Measurements from ENCODE around the gene KIAA1671. TPM values are rescaled to one million over a fixed set of nuclear protein-coding genes. Genes with fewer than 3 reads are reported as not detected.

Gene KIAA1671
- total and polyA plus RNA-seq, 4 donors, result 8.7 to 35.9 (median 19.1) TPM

GRCh38 chr22:25100948-25101347, 148.4 kb downstream of the KIAA1671 start:
- Histone ChIP-seq H3K9me3 (ENCODE audit: control insufficient read depth in 4 of 4, low read length in 3 of 4) (no peaks in the 10 kb centered on the region), H3K4me3 (ENCODE audit: low read depth in 1 of 3, low read length in 3 of 3) (no peak overlapping the region), H3K27me3 (ENCODE audit: control insufficient read depth in 4 of 4, insufficient read depth in 4 of 4, low read length in 3 of 4) (no peaks in the 10 kb centered on the region), H3K4me1 (ENCODE audit: control insufficient read depth in 4 of 4, insufficient read depth in 4 of 4, low read length in 3 of 4) (no peaks in the 10 kb centered on the region), H3K36me3 (ENCODE audit: control insufficient read depth in 4 of 4, insufficient read depth in 3 of 4, low read depth in 1 of 4, low read length in 3 of 4) (no peaks in the 10 kb centered on the region), H3K9ac (ENCODE audit: low read depth in 1 of 2, low read length in 2 of 2) (no peak overlapping the region), H3K27ac (ENCODE audit: low read depth in 1 of 2, low read length in 2 of 2) (no peak overlapping the region)
- 82% methylated on average over 5 of the region's 5 CpGs for WGBS
- TF ChIP-seq TAF1 (conservative IDR thresholded peaks at IDR 0.05) (no peak), SP1 (IDR thresholded peaks at IDR 0.05) (no peak), JUND (IDR thresholded peaks at IDR 0.05) (no peak), RAD21 (IDR thresholded peaks at IDR 0.05) (no peak), YY1 (IDR thresholded peaks at IDR 0.05) (no peak), FOXA2 (IDR thresholded peaks at IDR 0.05) (no peak), EGR1 (IDR thresholded peaks at IDR 0.05; ENCODE audit: low read depth in 2 of 2) (no peak), CTCF (IDR thresholded peaks at IDR 0.05; ENCODE audit: low read depth, low read length, missing input control) (no peak), HNF4A (conservative IDR thresholded peaks at IDR 0.05) (no peak), RXRA (IDR thresholded peaks at IDR 0.05) (no peak), REST (IDR thresholded peaks at IDR 0.05) (no peak), GABPA (IDR thresholded peaks at IDR 0.05 in 1 of 2, conservative IDR thresholded peaks at IDR 0.05 in 1 of 2) (no peak), ZBTB33 (IDR thresholded peaks at IDR 0.05) (no peak), HNF4G (IDR thresholded peaks at IDR 0.05) (no peak)
- DNase-seq (ENCODE audit: low spot score), result peak; percentile 71

- DNase-seq (ENCODE audit: low spot score), result no peak
- no peaks in the 10 kb centered on the region for H3K4me1 ChIP-seq (ENCODE audit: control insufficient read depth in 4 of 4, insufficient read depth in 4 of 4, low read length in 3 of 4)
- WGBS, result 78% methylated on average over 4 of the region's 4 CpGs
Measured at GRCh38 chr22:25101501-25101900, 149.0 kb downstream of the KIAA1671 start.

More at GRCh38 chr22:25101501-25101900, 149.0 kb downstream of the KIAA1671 start:
- H3K27me3 ChIP-seq (ENCODE audit: control insufficient read depth in 4 of 4, insufficient read depth in 4 of 4, low read length in 3 of 4), result no peaks in the 10 kb centered on the region
- H3K36me3 ChIP-seq (ENCODE audit: control insufficient read depth in 4 of 4, insufficient read depth in 3 of 4, low read depth in 1 of 4, low read length in 3 of 4), result no peaks in the 10 kb centered on the region
- no peak overlapping the region for H3K9ac ChIP-seq (ENCODE audit: low read depth in 1 of 2, low read length in 2 of 2)
- TF ChIP-seq CTCF (IDR thresholded peaks at IDR 0.05; ENCODE audit: low read depth, low read length, missing input control) (no peak), GABPA (IDR thresholded peaks at IDR 0.05 in 1 of 2, conservative IDR thresholded peaks at IDR 0.05 in 1 of 2) (no peak), ATF3 (IDR thresholded peaks at IDR 0.05) (no peak), MAX (IDR thresholded peaks at IDR 0.05) (no peak), SP1 (IDR thresholded peaks at IDR 0.05) (no peak), FOXA2 (IDR thresholded peaks at IDR 0.05) (no peak), JUND (IDR thresholded peaks at IDR 0.05) (no peak), YY1 (IDR thresholded peaks at IDR 0.05) (no peak), RXRA (IDR thresholded peaks at IDR 0.05) (no peak), RAD21 (IDR thresholded peaks at IDR 0.05) (no peak), TAF1 (conservative IDR thresholded peaks at IDR 0.05) (no peak), ZBTB33 (IDR thresholded peaks at IDR 0.05) (no peak), HNF4G (IDR thresholded peaks at IDR 0.05) (no peak)
- no peak overlapping the region for H3K4me3 ChIP-seq (ENCODE audit: low read depth in 1 of 3, low read length in 3 of 3)
- no peaks in the 10 kb centered on the region for H3K9me3 ChIP-seq (ENCODE audit: control insufficient read depth in 4 of 4, low read length in 3 of 4)
- H3K27ac ChIP-seq (ENCODE audit: low read depth in 1 of 2, low read length in 2 of 2), result no peak overlapping the region

Data from liver (tissue), 9 donors.